ENCODE measurements around the gene TC2N. TPM values are rescaled to one million over a fixed set of nuclear protein-coding genes. Genes with fewer than 3 reads are reported as not detected.

The TC2N gene
- total and polyA plus RNA-seq, 2 of the 4 experiments (the other 2 are of a cell fraction), result 0.03 to 0.18 TPM

- Histone ChIP-seq H3K4ac (ENCODE audit: low read depth, low read length) (no peak overlapping the region), H3K56ac (ENCODE audit: extremely low read depth, insufficient read depth, low read length) (no peak overlapping the region), H4K20me1 (ENCODE audit: insufficient read depth, low read length) (no peaks in the 10 kb centered on the region), H4K5ac (ENCODE audit: low read depth, low read length) (no peak overlapping the region), H2BK15ac (ENCODE audit: low read depth, low read length) (no peak overlapping the region), H4K8ac (ENCODE audit: low read depth in 2 of 2, low read length in 2 of 2) (no peak overlapping the region), H2BK5ac (ENCODE audit: low read depth, low read length, poor library complexity, severe bottlenecking) (no peak overlapping the region), H3K4me3 (ENCODE audit: insufficient read depth, low read depth, low read length) (no peak overlapping the region), H3K9me3 (ENCODE audit: control insufficient read depth, insufficient read depth, low read length) (no peaks in the 10 kb centered on the region), H3K23ac (ENCODE audit: low read depth, low read length) (no peak overlapping the region), H3K27me3 (ENCODE audit: control insufficient read depth, insufficient read depth, low read length) (no peaks in the 10 kb centered on the region), H3K4me1 (ENCODE audit: control insufficient read depth, insufficient read depth, low read length) (peaks cover 4% of the 10 kb centered on the region), H3K9ac (ENCODE audit: low read depth, low read length) (no peak overlapping the region), H3K18ac (ENCODE audit: low read depth, low read length) (no peak overlapping the region), H3K9me1 (ENCODE audit: insufficient read depth, low read length) (peaks cover 21% of the 10 kb centered on the region; the same call in 1 of the 2 replicates), H2BK20ac (ENCODE audit: low read depth, low read length) (no peak overlapping the region), H3K4me2 (ENCODE audit: low read depth, low read length) (no peak overlapping the region), H3K27ac (ENCODE audit: insufficient read depth, low read length) (no peak overlapping the region), H4K91ac (ENCODE audit: insufficient read depth, low read depth, low read length) (no peak overlapping the region), H2AK9ac (replicated peaks; ENCODE audit: low read depth, low read length, poor library complexity) (no peak overlapping the region), H2BK120ac (ENCODE audit: low read depth, low read length) (no peak overlapping the region), H3K14ac (replicated peaks; ENCODE audit: low read depth, low read length) (no peak overlapping the region), H2AK5ac (ENCODE audit: low read depth, low read length) (no peak overlapping the region), H2AFZ (replicated peaks; ENCODE audit: low read length, poor library complexity) (no peak overlapping the region), H3K79me1 (ENCODE audit: low read depth in 1 of 2, low read length in 2 of 2) (no peaks in the 10 kb centered on the region; a peak in 1 of 4 replicates), H3K36me3 (ENCODE audit: control insufficient read depth, insufficient read depth, low read length) (peaks cover 69% of the 10 kb centered on the region)
- dilution Hi-C loops (cut with HindIII; ENCODE audit: low sequenced_read_pairs, unreplicated experiment), result no loop called here
- ATAC-seq (ENCODE audit: low read depth), result no peak
- TF ChIP-seq RCOR1 (IDR thresholded peaks at IDR 0.05; ENCODE audit: insufficient replicate concordance, low read length) (no peak), RFX5 (IDR thresholded peaks at IDR 0.05; ENCODE audit: low read depth, low read length) (no peak), BHLHE40 (IDR thresholded peaks at IDR 0.05; ENCODE audit: low read depth, low read length) (no peak), FOS (IDR thresholded peaks at IDR 0.05; ENCODE audit: low read depth, low read length) (no peak), MAZ (IDR thresholded peaks at IDR 0.05; ENCODE audit: borderline replicate concordance, low read depth, low read length) (no peak), POLR2A (IDR thresholded peaks at IDR 0.05; ENCODE audit: low read depth, low read length) (no peak), MAFK (IDR thresholded peaks at IDR 0.05; ENCODE audit: low read depth, low read length) (no peak), CTCF (conservative IDR thresholded peaks at IDR 0.05; ENCODE audit: low read depth, low read length) (no peak), ELK1 (IDR thresholded peaks at IDR 0.05; ENCODE audit: borderline replicate concordance, low read depth, low read length) (no peak), CEBPB (IDR thresholded peaks at IDR 0.05; ENCODE audit: low read depth, low read length) (no peak), MXI1 (IDR thresholded peaks at IDR 0.05; ENCODE audit: borderline replicate concordance, low read depth, low read length) (no peak), CHD1 (IDR thresholded peaks at IDR 0.05; ENCODE audit: low read depth, low read length) (no peak), USF2 (IDR thresholded peaks at IDR 0.05; ENCODE audit: low read depth, low read length) (no peak), NFE2L2 (IDR thresholded peaks at IDR 0.05; ENCODE audit: low read depth, low read length) (no peak)
- BruUV-seq (replicated peaks), result no TSS peak
- ChIA-PET POLR2A (ENCODE audit: unreplicated experiment) (no interaction called here), CTCF (no interaction called here)
- no peak for DNase-seq
- in situ Hi-C loops (cut with MboI; ENCODE audit: low sequenced_read_pairs), result no loop called here
- intact Hi-C loops (cut with micrococcal nuclease), result no loop called here
- 82% methylated on average over 2 of the region's 5 CpGs; no CpG with 5 or more reads in 1 of the 2 experiments for WGBS, 2 experiments (ENCODE audit: extremely low coverage in 2 of 2, insufficient read length in 1 of 2)
These were observed 10.9 kb upstream of the TC2N start for GRCh38 chr14:91878274-91878673.
